ENCODE results near the gene EBLN1. TPM values are rescaled to one million over a fixed set of nuclear protein-coding genes. Genes with fewer than 3 reads are reported as not detected.

Gene EBLN1
- total and polyA plus RNA-seq, 2 of the 8 experiments (the other 6 are each of a cell fraction or from before 2014, with no cell fraction given) = not detected

DNA sequence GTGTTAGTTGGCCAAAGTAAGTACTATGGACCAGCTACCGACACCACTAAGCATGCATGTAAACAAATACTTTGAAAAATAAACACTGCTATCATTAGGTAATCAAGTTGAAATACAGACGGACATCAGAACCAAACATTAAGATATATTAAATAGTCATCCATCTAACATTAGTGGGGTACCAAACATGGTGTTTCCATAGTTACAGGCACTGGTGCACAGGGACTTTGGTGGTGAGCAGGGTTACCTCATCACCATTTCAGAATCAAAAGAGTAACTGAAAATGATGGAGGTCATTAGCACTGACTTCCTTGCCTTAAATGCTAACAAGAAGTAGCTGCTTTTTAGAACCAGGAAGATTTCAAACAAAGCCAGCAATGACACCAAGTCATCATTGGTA is 23.9 kb downstream of the EBLN1 start:
- H4K20me1 ChIP-seq (replicated peaks in 1 of 2; ENCODE audit: control insufficient read depth in 1 of 2, insufficient read depth in 2 of 2, low read length in 2 of 2) = no peaks in the 10 kb centered on the region
- H3K79me2 ChIP-seq (ENCODE audit: control insufficient read depth in 1 of 2, insufficient read depth in 2 of 2, low read length in 2 of 2) = no peaks in the 10 kb centered on the region
- H3K56ac ChIP-seq (replicated peaks; ENCODE audit: insufficient read length, low read depth, low read length) = no peak overlapping the region
- H2AK5ac ChIP-seq (ENCODE audit: low read depth, low read length) = no peak overlapping the region
- FAIRE-seq (no peak), DNase-seq (ENCODE audit: low read depth in 1 of 2, low spot score in 2 of 2) (no peak)
- no peak overlapping the region for H3K14ac ChIP-seq (ENCODE audit: insufficient read length)
- H4K8ac ChIP-seq (ENCODE audit: extremely low read depth, insufficient read depth, low read length) = no peak overlapping the region
- no peaks in the 10 kb centered on the region for H3K79me1 ChIP-seq (ENCODE audit: low read depth, low read length)
- no peaks in the 10 kb centered on the region for H3K9me3 ChIP-seq (ENCODE audit: insufficient read depth in 2 of 2, low read depth in 1 of 2, low read length in 1 of 2)
- H3K4me3 ChIP-seq (ENCODE audit: extremely low read depth in 1 of 4, insufficient read depth in 2 of 4, low read depth in 3 of 4, low read length in 4 of 4) = no peak overlapping the region
- H4K91ac ChIP-seq (replicated peaks; ENCODE audit: insufficient read length, low read length) = no peak overlapping the region
- H2BK15ac ChIP-seq (ENCODE audit: low read length) = no peak overlapping the region
- 91% methylated on average over 2 of the region's 2 CpGs; no CpG with 5 or more reads in 1 of the 2 experiments for WGBS, 2 experiments (ENCODE audit: extremely low coverage in 1 of 2, insufficient coverage in 1 of 2, insufficient read length in 1 of 2, insufficient replicate concordance in 2 of 2, low coverage in 1 of 2, low lambda C conversion rate in 2 of 2, missing lambda C conversion rate in 1 of 2)
- no peaks in the 10 kb centered on the region for H3K27me3 ChIP-seq (replicated peaks in 1 of 4; ENCODE audit: control insufficient read depth in 3 of 4, extremely low read depth in 1 of 4, insufficient read depth in 3 of 4, low read length in 3 of 4)
- ChIA-PET POLR2A (ENCODE audit: partially characterized antibody) (no interaction called here), CTCF (ENCODE audit: partially characterized antibody) (interaction anchor here (0.9 to 1.4 kb wide), 3 partner anchors 19 to 197 kb away, joined by 3 to 8 read pairs (median 4); no protein-coding TSS in a partner anchor)
- no peaks in the 10 kb centered on the region for H3K36me3 ChIP-seq (ENCODE audit: control insufficient read depth in 2 of 4, insufficient read depth in 4 of 4, low read length in 3 of 4)
- peaks cover 3% of the 10 kb centered on the region; the same call in 1 of the 2 replicates for H3K23me2 ChIP-seq (ENCODE audit: low read depth, low read length)
- no peak overlapping the region for H3K4me2 ChIP-seq (ENCODE audit: insufficient read depth in 1 of 2, low read depth in 2 of 2, low read length in 2 of 2)
- H2AFZ ChIP-seq (ENCODE audit: low read length) = no peak overlapping the region
- H3K27ac ChIP-seq (ENCODE audit: low read depth, low read length) = no peak overlapping the region
- no peak overlapping the region for H3K23ac ChIP-seq (ENCODE audit: insufficient read length)
- no peak overlapping the region for H2BK12ac ChIP-seq (ENCODE audit: low read depth, low read length)
- H3K9ac ChIP-seq (replicated peaks in 1 of 4; ENCODE audit: extremely low read depth in 1 of 4, low read depth in 3 of 4, low read length in 3 of 4) = no peak overlapping the region
- H2BK20ac ChIP-seq (ENCODE audit: low read length) = no peak overlapping the region
- no peak overlapping the region for H2BK120ac ChIP-seq (replicated peaks; ENCODE audit: low read depth, low read length)
- H3K4me1 ChIP-seq (replicated peaks in 1 of 4; ENCODE audit: control insufficient read depth in 3 of 4, insufficient read depth in 4 of 4, low read length in 3 of 4) = no peaks in the 10 kb centered on the region
- no peak overlapping the region for H2BK5ac ChIP-seq (ENCODE audit: low read depth, low read length)
- TF ChIP-seq BCL11A (IDR thresholded peaks at IDR 0.05; ENCODE audit: low read depth in 2 of 2, low read length in 2 of 2) (no peak), POLR2A (IDR thresholded peaks at IDR 0.05; ENCODE audit: control extremely low read depth in 1 of 2, low read depth in 2 of 2, low read length in 2 of 2) (no peak), TEAD4 (IDR thresholded peaks at IDR 0.05; ENCODE audit: low read depth, low read length) (no peak), CREB1 (IDR thresholded peaks at IDR 0.05) (no peak), JUND (IDR thresholded peaks at IDR 0.05; ENCODE audit: low read length) (no peak)
- TF ChIP-seq, protein P1, sequence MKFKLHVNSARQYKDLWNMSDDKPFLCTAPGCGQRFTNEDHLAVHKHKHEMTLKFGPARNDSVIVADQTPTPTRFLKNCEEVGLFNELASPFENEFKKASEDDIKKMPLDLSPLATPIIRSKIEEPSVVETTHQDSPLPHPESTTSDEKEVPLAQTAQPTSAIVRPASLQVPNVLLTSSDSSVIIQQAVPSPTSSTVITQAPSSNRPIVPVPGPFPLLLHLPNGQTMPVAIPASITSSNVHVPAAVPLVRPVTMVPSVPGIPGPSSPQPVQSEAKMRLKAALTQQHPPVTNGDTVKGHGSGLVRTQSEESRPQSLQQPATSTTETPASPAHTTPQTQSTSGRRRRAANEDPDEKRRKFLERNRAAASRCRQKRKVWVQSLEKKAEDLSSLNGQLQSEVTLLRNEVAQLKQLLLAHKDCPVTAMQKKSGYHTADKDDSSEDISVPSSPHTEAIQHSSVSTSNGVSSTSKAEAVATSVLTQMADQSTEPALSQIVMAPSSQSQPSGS (IDR thresholded peaks at IDR 0.05; ENCODE audit: low read length) = no peak
- no peak overlapping the region for H3K18ac ChIP-seq (ENCODE audit: extremely low read depth, low read length)
- no peak overlapping the region for H3K4ac ChIP-seq (replicated peaks; ENCODE audit: insufficient read length, low read depth, low read length)
- H4K5ac ChIP-seq (ENCODE audit: insufficient read length, low read depth, low read length) = no peak overlapping the region

Measured in H1 (cell line).